ENCODE results near the gene IQCM.

IQCM gene

GRCh38 chr4:149815743-149816142, at the start of gene IQCM:
TSS of gene IQCM (minus strand) at chr4:149815843. CDS start at chr4:149742691, 73,152 bp downstream.
- no peak for DNase-seq

GRCh38 chr4:149857446-149857845, 41.8 kb upstream of the IQCM start:
- DNase-seq: no peak

GRCh38 chr4:149845743-149846142, 30.1 kb upstream of the IQCM start:
- DNase-seq: no peak

GRCh38 chr4:149841686-149842085, 26.0 kb upstream of the IQCM start:
- no peak for DNase-seq

- DNase-seq: no peak
Measured at GRCh38 chr4:149838036-149838435, 22.4 kb upstream of the IQCM start.

GRCh38 chr4:149836546-149836945, 20.9 kb upstream of the IQCM start:
- DNase-seq: no peak

GRCh38 chr4:149835280-149835679, 19.6 kb upstream of the IQCM start:
- DNase-seq: no peak

- DNase-seq: no peak
Measured at GRCh38 chr4:149831656-149832208, 16.1 kb upstream of the IQCM start.

- no peak for DNase-seq
Measured at GRCh38 chr4:149830823-149831222, 15.2 kb upstream of the IQCM start.

GRCh38 chr4:149825336-149825735, 9.7 kb upstream of the IQCM start:
- no peak for DNase-seq

GRCh38 chr4:149823769-149824221, 8.2 kb upstream of the IQCM start:
- no peak for DNase-seq

- DNase-seq: no peak
Measured at GRCh38 chr4:149801416-149801815, 14.2 kb downstream of the IQCM start.

GRCh38 chr4:149799546-149799945, 16.1 kb downstream of the IQCM start:
- no peak for DNase-seq

GRCh38 chr4:149796381-149796780, 19.3 kb downstream of the IQCM start:
- DNase-seq: no peak

GRCh38 chr4:149795256-149795655, 20.4 kb downstream of the IQCM start:
- DNase-seq: no peak

GRCh38 chr4:149794352-149794751, 21.3 kb downstream of the IQCM start:
- no peak for DNase-seq

- no peak for DNase-seq
Measured at GRCh38 chr4:149793459-149793858, 22.2 kb downstream of the IQCM start.

GRCh38 chr4:149791851-149792250, 23.8 kb downstream of the IQCM start:
- no peak for DNase-seq

- no peak for DNase-seq
Measured at GRCh38 chr4:149790172-149790907, 25.3 kb downstream of the IQCM start.

GRCh38 chr4:149788300-149788699, 27.3 kb downstream of the IQCM start:
- no peak for DNase-seq

GRCh38 chr4:149785696-149786431, 29.8 kb downstream of the IQCM start:
- DNase-seq: no peak

GRCh38 chr4:149784018-149784417, 31.6 kb downstream of the IQCM start:
- no peak for DNase-seq

- no peak for DNase-seq
Measured at GRCh38 chr4:149781150-149781549, 34.5 kb downstream of the IQCM start.

- DNase-seq: no peak
Measured at GRCh38 chr4:149768477-149768876, 47.2 kb downstream of the IQCM start.
